ENCODE results near the gene PGLYRP3. TPM values are rescaled to one million over a fixed set of nuclear protein-coding genes. Genes with fewer than 3 reads are reported as not detected.

PGLYRP3 gene
- total and polyA plus RNA-seq, 2 experiments from 2014 or later = not detected

GRCh38 chr1:153261281-153262069, 51.3 kb downstream of the PGLYRP3 start:
- H3K4me1 Mint-ChIP-seq = peaks cover 19% of the 10 kb centered on the region
- DNase-seq (ENCODE audit: low spot score) (peak; percentile 72), ATAC-seq (peak; percentile 85)
- no peaks in the 10 kb centered on the region for H3K9me2 ChIP-seq (ENCODE audit: insufficient read depth)
- H3K27ac Mint-ChIP-seq = no peak overlapping the region
- H3K27me3 Mint-ChIP-seq (ENCODE audit: insufficient read depth, low read depth, poor library complexity) = peaks cover 39% of the 10 kb centered on the region
- no peaks in the 10 kb centered on the region; the same call in 2 of the 3 replicates for H3K9me3 Mint-ChIP-seq
- peaks cover 16% of the 10 kb centered on the region for H3K4me1 ChIP-seq (ENCODE audit: insufficient read depth)
- H3K4me2 ChIP-seq = peak overlapping the region; percentile 85
- TF ChIP-seq EZH2 (IDR thresholded peaks at IDR 0.05; ENCODE audit: low read depth, unreplicated experiment) = no peak
- no peak for TF ChIP-seq REST (IDR thresholded peaks at IDR 0.05; ENCODE audit: unreplicated experiment)
- no peak for TF ChIP-seq CREB1 (CRISPR knock-in tag; IDR thresholded peaks at IDR 0.05; ENCODE audit: low read depth)
- TF ChIP-seq NANOG (IDR thresholded peaks at IDR 0.05; ENCODE audit: borderline replicate concordance) = no peak
- no peak for TF ChIP-seq POLR2AphosphoS5 (IDR thresholded peaks at IDR 0.05; ENCODE audit: low read depth)
- TF ChIP-seq ZNF114 (CRISPR knock-in tag; IDR thresholded peaks at IDR 0.05) = no peak
- TF ChIP-seq CTCF (conservative IDR thresholded peaks at IDR 0.05; ENCODE audit: low read depth in 2 of 2) = no peak
- TF ChIP-seq JUNB (IDR thresholded peaks at IDR 0.05; ENCODE audit: unreplicated experiment) = no peak
- no peak for TF ChIP-seq ZNF462 (CRISPR knock-in tag; IDR thresholded peaks at IDR 0.05)
- TF ChIP-seq EZH2phosphoT487 (IDR thresholded peaks at IDR 0.05; ENCODE audit: unreplicated experiment) = no peak
- TF ChIP-seq ZNF331 (CRISPR knock-in tag; IDR thresholded peaks at IDR 0.05; ENCODE audit: low read depth) = no peak
- 0 out of 2 replicates have a peak, but pooled peaks cover 3% of the 10 kb centered on the region for H4K20me1 ChIP-seq (replicated peaks; ENCODE audit: insufficient read depth)
- peaks cover 12% of the 10 kb centered on the region for H3F3A ChIP-seq (replicated peaks; ENCODE audit: low read depth)
- H3K27me3 ChIP-seq (ENCODE audit: insufficient read depth) = peaks cover 70% of the 10 kb centered on the region
- H3K36me3 Mint-ChIP-seq (ENCODE audit: low read depth) = no peaks in the 10 kb centered on the region; the same call in 2 of the 3 replicates
- H3K27ac ChIP-seq (ENCODE audit: low read depth) = no peak overlapping the region
- H3K79me2 ChIP-seq (replicated peaks; ENCODE audit: insufficient read depth) = no peaks in the 10 kb centered on the region
- peak overlapping the region; percentile 63 for H3K4me3 ChIP-seq
- peak overlapping the region; percentile 100 for H2AFZ ChIP-seq
- H3K4me3 Mint-ChIP-seq = peak overlapping the region; percentile 72
- H3K36me3 ChIP-seq (ENCODE audit: insufficient read depth) = no peaks in the 10 kb centered on the region
